ENCODE data around the gene VPS8. TPM values are rescaled to one million over a fixed set of nuclear protein-coding genes. Genes with fewer than 3 reads are reported as not detected.
A peak's percentile ranks its signal among the peaks of the same experiment; 100 is the strongest.

The VPS8 gene
- total and polyA plus RNA-seq, 9 of the 15 experiments (the other 6 are each of a cell fraction or from before 2014, with no cell fraction given): 7.2 to 41.0 (median 28.3) TPM

- Histone ChIP-seq H3K9me3 (replicated peaks; ENCODE audit: control insufficient read depth, insufficient read depth, low read depth, low read length) (no peaks in the 10 kb centered on the region), H3K79me2 (ENCODE audit: control insufficient read depth, insufficient read depth, low read length) (peaks cover 28% of the 10 kb centered on the region), H3K27ac (ENCODE audit: extremely low read depth, low read depth, low read length) (no peak overlapping the region), H3K4me1 (replicated peaks in 1 of 2; ENCODE audit: control insufficient read depth in 2 of 2, insufficient read depth in 2 of 2, low read length in 2 of 2) (peaks cover 6% of the 10 kb centered on the region in 2 experiments; a peak in 4 of 5 replicates), H3K27me3 (ENCODE audit: control insufficient read depth in 2 of 2, insufficient read depth in 2 of 2, low read length in 2 of 2) (no peaks in the 10 kb centered on the region), H3K36me3 (ENCODE audit: control insufficient read depth, insufficient read depth, low read length) (no peaks in the 10 kb centered on the region; the same call in 2 of the 3 replicates), H4K20me1 (replicated peaks; ENCODE audit: control insufficient read depth, insufficient read depth, low read length) (0 out of 2 replicates have a peak, but pooled peaks cover 3% of the 10 kb centered on the region), H3K9ac (ENCODE audit: insufficient read depth in 1 of 2, low read depth in 2 of 2, low read length in 2 of 2) (no peak overlapping the region), H2AFZ (ENCODE audit: low read depth, low read length) (peak overlapping the region; percentile 99), H3K9me1 (ENCODE audit: control insufficient read depth, insufficient read depth, low read length) (no peaks in the 10 kb centered on the region), H3K4me3 (no peak overlapping the region), H3K4me2 (ENCODE audit: insufficient read depth, low read length) (no peak overlapping the region)
- DNase-seq (ENCODE audit: extremely low read depth in 1 of 4, low spot score in 3 of 4) (no peak), ATAC-seq (no peak), FAIRE-seq (no peak)
- no TSS peak for BruUV-seq (replicated peaks)
- in situ Hi-C loops (cut with MboI) (no loop called here), intact Hi-C loops (cut with micrococcal nuclease) (no loop called here)
- WGBS (ENCODE audit: insufficient coverage, low coverage, missing lambda C conversion rate): 59% methylated on average over 3 of the region's 3 CpGs
- POLR2A ChIA-PET: no interaction called here
- CTCF ChIA-PET (ENCODE audit: low intra/inter-chr PET ratio): interaction anchor here (0.6 kb wide), 1 partner anchor 189 kb away, joined by 4 read pairs; no protein-coding TSS in a partner anchor
- TF ChIP-seq ZNF146 (CRISPR knock-in tag; IDR thresholded peaks at IDR 0.05; ENCODE audit: unreplicated experiment) (no peak), STAT5A (IDR thresholded peaks at IDR 0.05; ENCODE audit: borderline replicate concordance, low read length) (no peak), ZNF592 (IDR thresholded peaks at IDR 0.05) (no peak), MCM2 (IDR thresholded peaks at IDR 0.05; ENCODE audit: low read depth) (no peak), ZNF785 (CRISPR knock-in tag; IDR thresholded peaks at IDR 0.05) (no peak), THAP12 (CRISPR knock-in tag; IDR thresholded peaks at IDR 0.05) (no peak), YY1 (IDR thresholded peaks at IDR 0.05; ENCODE audit: borderline replicate concordance in 1 of 3, control insufficient read depth in 1 of 3, extremely low read depth in 1 of 3, insufficient read depth in 3 of 3, insufficient read length in 1 of 3, insufficient replicate concordance in 2 of 3, low read depth in 1 of 3, low read length in 2 of 3) (no peak), BRCA1 (IDR thresholded peaks at IDR 0.05) (no peak), BRCA1 (CRISPR knock-in tag; IDR thresholded peaks at IDR 0.05) (no peak), ZNF436 (CRISPR knock-in tag; IDR thresholded peaks at IDR 0.05) (no peak), SMARCA4 (IDR thresholded peaks at IDR 0.05) (no peak), SPI1 (IDR thresholded peaks at IDR 0.05; ENCODE audit: borderline replicate concordance, low read depth, low read length) (no peak), TFAM (CRISPR knock-in tag; conservative IDR thresholded peaks at IDR 0.05) (no peak), NEUROD1 (IDR thresholded peaks at IDR 0.05; ENCODE audit: borderline replicate concordance, low read depth, low read length, partially characterized antibody) (no peak), CREB3 (tag; conservative IDR thresholded peaks at IDR 0.05; ENCODE audit: low read depth) (no peak), EZH2 (IDR thresholded peaks at IDR 0.05; ENCODE audit: borderline replicate concordance, low read depth, low read length) (no peak)
Measured at GRCh38 chr3:184811034-184811433, 932 bp upstream of the VPS8 start.

All from K562 (cell line).